Aorta (tissue), 5 donors: ENCODE data around the gene PEAK1. TPM values are rescaled to one million over a fixed set of nuclear protein-coding genes. Genes with fewer than 3 reads are reported as not detected.
A peak's percentile ranks its signal among the peaks of the same experiment; 100 is the strongest.

Source experiments
- ATAC-seq: fragments of 200-7000 bp; cut with Tn5 transposase; one replicate; pipeline ENCODE4 v1.9.1; 2022; ENCODE audit warnings: moderate library complexity; ENCODE audit not compliant: low FRiP score
- DNase-seq, 2 donors: peaks; one replicate each; pipeline ENCODE4 v3.0.0-alpha.2; 2020
- H3K27ac ChIP-seq, 2 donors: one replicate each; pipeline ENCODE4 v1.5.1; 2013; ENCODE audit warnings: low read length in 2 of 2, mild to moderate bottlenecking in 2 of 2, moderate library complexity in 2 of 2, control low read depth in 1 of 2, inconsistent platforms in 1 of 2, low read depth in 1 of 2
- H3K27me3 ChIP-seq, 2 donors: one replicate each; pipeline ENCODE4 v1.6.1; 2013; ENCODE audit warnings: control low read depth in 1 of 2, low read length in 1 of 2, mild to moderate bottlenecking in 1 of 2, moderate library complexity in 1 of 2; ENCODE audit not compliant: insufficient read depth in 2 of 2, control insufficient read depth in 1 of 2
- H3K36me3 ChIP-seq, 2 donors: one replicate each; pipeline ENCODE4 v1.6.1; 2013; ENCODE audit warnings: control low read depth in 1 of 2, low read length in 1 of 2, mild to moderate bottlenecking in 1 of 2; ENCODE audit not compliant: insufficient read depth in 2 of 2, control insufficient read depth in 1 of 2
- H3K4me1 ChIP-seq, 2 donors: one replicate each; pipeline ENCODE4 v1.6.1; 2013; ENCODE audit warnings: low read length in 2 of 2, control low read depth in 1 of 2, mild to moderate bottlenecking in 1 of 2, moderate library complexity in 1 of 2; ENCODE audit not compliant: insufficient read depth in 2 of 2, control insufficient read depth in 1 of 2
- H3K4me3 ChIP-seq, 2 donors: one replicate each; pipeline ENCODE4 v1.5.1; 2013; ENCODE audit warnings: low read length in 2 of 2, control low read depth in 1 of 2, mild to moderate bottlenecking in 1 of 2
- H3K9me3 ChIP-seq: one replicate; pipeline ENCODE4 v1.6.1; 2013; ENCODE audit warnings: mild to moderate bottlenecking, low read length; ENCODE audit not compliant: control insufficient read depth
- WGBS, 2 donors: extraction: QIAGEN DNeasy Blood & Tissue Kit; methylation state at CpG; one replicate each; pipeline ENCODE4 v1.1.7; 2013; 5-methylcytosine and 5-hydroxymethylcytosine counted together
- intact Hi-C, 2 donors: fragments of 100-400 bp; cut with DNase I; formaldehyde crosslinking; loops; one replicate each; pipeline versions ENCODE4 v1.14.2 to v1.15.0; 2022
- polyA plus RNA-seq, 2 donors: library from polyadenylated mRNA; stranded (reverse); fragments of 200-250 nt; gene quantifications; one replicate each; pipeline ENCODE4 v1.2.3, GENCODE V29; 2013
- total RNA-seq, 2 donors: library from RNA; stranded (reverse); fragmentation: NEBNext Ultra II Directional; extraction: Animal tissue kit (Norgen Biotek cat#: 25700); gene quantifications; one replicate each; pipeline ENCODE4 v1.2.1, GENCODE V29; 2021
- donor health status: healthy with polysubstance abuse.
- donor health status: Bipolar disorder and iron deficiency.
- donor health status: DM: no; HTN: no; CAD: no.
- donor health status: DM: no; HTN: no; CAD: no.
- donor health status: DM: yes; HTN: yes; CAD: no.

Gene PEAK1
- total and polyA plus RNA-seq, 4 donors: 8.0 to 105 (median 53.4) TPM

- Histone ChIP-seq H3K4me1 (peaks cover under 1 to 1% of the 10 kb centered on the region in 2 donors), H3K9me3 (no peaks in the 10 kb centered on the region), H3K4me3 (no peak overlapping the region), H3K27me3 (no peaks in the 10 kb centered on the region), H3K36me3 (no peaks in the 10 kb centered on the region), H3K27ac (no peak overlapping the region)
- intact Hi-C loops: no loop called here
- 82 to 89% methylated on average over 2 of the region's 2 CpGs for WGBS, 2 donors
- ATAC-seq: no peak
- DNase-seq: no peak
Observed at GRCh38 chr15:77430213-77430612, 10.3 kb upstream of the PEAK1 start.

GRCh38 chr15:77426871-77427270 is 7.0 kb upstream of the PEAK1 start:
- ATAC-seq (no peak), DNase-seq (no peak)
- Histone ChIP-seq H3K27me3 (no peaks in the 10 kb centered on the region), H3K36me3 (no peaks in the 10 kb centered on the region), H3K27ac (no peak overlapping the region), H3K9me3 (no peaks in the 10 kb centered on the region), H3K4me3 (no peak overlapping the region), H3K4me1 (peaks cover 1 to 2% of the 10 kb centered on the region in 2 donors)
- 94 to 96% methylated on average over 1 of the region's 1 CpG for WGBS, 2 donors
- intact Hi-C loops: no loop called here

GRCh38 chr15:77426377-77426776 is 6.5 kb upstream of the PEAK1 start:
- 88 to 91% methylated on average over 1 of the region's 1 CpG for WGBS, 2 donors
- intact Hi-C loops: no loop called here
- Histone ChIP-seq H3K4me1 (peaks cover 1 to 2% of the 10 kb centered on the region in 2 donors), H3K4me3 (no peak overlapping the region), H3K27me3 (no peaks in the 10 kb centered on the region), H3K36me3 (no peaks in the 10 kb centered on the region), H3K27ac (no peak overlapping the region), H3K9me3 (no peaks in the 10 kb centered on the region)
- ATAC-seq (no peak), DNase-seq (no peak)

- 63 to 71% methylated on average over 3 of the region's 3 CpGs for WGBS, 2 donors
Observed at GRCh38 chr15:77425104-77425503, 5.2 kb upstream of the PEAK1 start.

GRCh38 chr15:77421370-77421700 is 1.4 kb upstream of the PEAK1 start:
- peaks cover 0 to 2% of the 10 kb centered on the region in 2 donors for H3K4me1 ChIP-seq
- intact Hi-C loops: loop anchor here (2.0 to 5.0 kb wide), 2 partner anchors 75 to 76 kb away; no protein-coding TSS in a partner anchor
- H3K36me3 ChIP-seq: no peaks in the 10 kb centered on the region
- H3K27ac ChIP-seq: no peak overlapping the region
- 1 to 4% methylated on average over 3 of the region's 3 CpGs for WGBS, 2 donors
- H3K4me3 ChIP-seq: peak overlapping the region; percentile 53 to 95
- ATAC-seq: no peak
- no peak for DNase-seq
- H3K27me3 ChIP-seq: no peaks in the 10 kb centered on the region
- no peaks in the 10 kb centered on the region for H3K9me3 ChIP-seq

More at GRCh38 chr15:77425104-77425503, 5.2 kb upstream of the PEAK1 start:
- Histone ChIP-seq H3K4me1 (peaks cover 0 to 2% of the 10 kb centered on the region in 2 donors), H3K36me3 (no peaks in the 10 kb centered on the region), H3K27ac (no peak overlapping the region), H3K27me3 (no peaks in the 10 kb centered on the region), H3K4me3 (no peak overlapping the region), H3K9me3 (no peaks in the 10 kb centered on the region)
- no peak for DNase-seq
- ATAC-seq: no peak
- intact Hi-C loops: no loop called here

GRCh38 chr15:77420610-77421369 is 886 bp upstream of the PEAK1 start, which contains the start of gene HMG20A:
HMG20A (plus strand) TSS chr15:77420888; CDS start chr15:77458408, 37,520 bp downstream.
- ATAC-seq (peak; percentile 86), DNase-seq (peak; percentile 64 to 85)
- peak within 1 kb of the TSS; percentile 62 to 90 for H3K27ac ChIP-seq
- no peaks in the 10 kb centered on the region for H3K36me3 ChIP-seq
- H3K9me3 ChIP-seq: no peaks in the 10 kb centered on the region
- peak within 1 kb of the TSS; percentile 85 to 95 for H3K4me3 ChIP-seq
- WGBS, 2 donors: 0 to 1% methylated on average over 25 of the region's 25 CpGs
- no peaks in the 10 kb centered on the region for H3K27me3 ChIP-seq
- intact Hi-C loops: loop anchor here (2.0 to 5.0 kb wide), 2 partner anchors 76 to 77 kb away; no protein-coding TSS in a partner anchor
- peaks cover 0 to 2% of the 10 kb centered on the region in 2 donors for H3K4me1 ChIP-seq

- ATAC-seq (peak; percentile 12), DNase-seq (peak; percentile 59 to 84)
- peak overlapping the region; percentile 2 to 15 for H3K27ac ChIP-seq
- H3K4me3 ChIP-seq: peak overlapping the region; percentile 85 to 95
- no peaks in the 10 kb centered on the region for H3K27me3 ChIP-seq
- H3K36me3 ChIP-seq: no peaks in the 10 kb centered on the region
- no peaks in the 10 kb centered on the region for H3K4me1 ChIP-seq
- 0 to 1% methylated on average over 61 to 72 of the region's 72 CpGs for WGBS, 2 donors
- H3K9me3 ChIP-seq: no peaks in the 10 kb centered on the region
- intact Hi-C loops: no loop called here
Observed at GRCh38 chr15:77418966-77419835, 703 bp downstream of the PEAK1 start.

GRCh38 chr15:77418391-77418965 is 1.4 kb downstream of the PEAK1 start:
- H3K4me3 ChIP-seq: peak overlapping the region; percentile 11 to 85
- intact Hi-C loops: no loop called here
- WGBS, 2 donors: 28 to 34% methylated on average over 8 of the region's 8 CpGs
- no peak overlapping the region for H3K27ac ChIP-seq
- no peaks in the 10 kb centered on the region for H3K4me1 ChIP-seq
- H3K36me3 ChIP-seq: no peaks in the 10 kb centered on the region
- ATAC-seq: no peak
- H3K9me3 ChIP-seq: no peaks in the 10 kb centered on the region
- H3K27me3 ChIP-seq: no peaks in the 10 kb centered on the region
- no peak for DNase-seq
